GM06990 (cell line): ENCODE results near the gene THEM4.

ENCODE experiments used
- DNase-seq: peaks from one replicate; pipeline ENCODE4 v3.0.0-alpha.2; 2011; ENCODE audit not compliant: insufficient read length; ENCODE audit errors: extremely low read depth
- H3K27me3 ChIP-seq: replicated peaks from 2 replicates; pipeline ENCODE4 v1.6.0; 2011; ENCODE audit warnings: low read length; ENCODE audit not compliant: control insufficient read depth, insufficient read depth
- H3K36me3 ChIP-seq: 2 replicates; pipeline ENCODE4 v1.5.1; 2011; ENCODE audit warnings: low read length; ENCODE audit not compliant: control insufficient read depth, insufficient read depth
- H3K4me3 ChIP-seq: replicated peaks from 2 replicates; pipeline ENCODE4 v1.5.1; 2011; ENCODE audit warnings: low read depth, mild to moderate bottlenecking, control low read depth, low read length
- TF ChIP-seq, protein P1 (sequence below): IDR thresholded peaks from 2 replicates; pipeline ENCODE4 v1.5.1; 2011; ENCODE audit warnings: low read length, control low read depth, mild to moderate bottlenecking, inconsistent platforms; ENCODE audit not compliant: insufficient read depth, poor library complexity, severe bottlenecking

The THEM4 gene

DNA sequence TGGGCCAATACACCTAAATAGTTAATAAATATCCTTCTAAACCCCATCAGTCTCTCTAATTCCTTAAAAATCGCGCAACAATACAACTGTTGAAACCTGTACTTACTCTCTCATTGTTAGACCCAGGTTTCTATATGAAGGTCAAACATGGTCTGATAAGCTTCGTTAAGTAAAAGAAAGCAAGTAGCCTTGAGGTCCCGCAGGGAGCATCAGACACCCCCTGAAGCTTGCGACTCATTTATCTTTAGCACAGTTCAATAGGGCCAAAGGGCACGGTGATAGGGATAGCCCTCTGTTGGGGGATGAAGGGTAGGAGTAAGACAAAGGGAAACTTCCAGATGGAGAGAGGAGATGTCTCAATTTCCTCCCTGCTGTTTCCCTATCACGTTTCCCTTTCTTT is 27.3 kb upstream of the THEM4 start:
- H3K36me3 ChIP-seq: no peaks in the 10 kb centered on the region
- H3K27me3 ChIP-seq: no peaks in the 10 kb centered on the region; the same call in 1 of the 2 replicates
- TF ChIP-seq, protein P1, sequence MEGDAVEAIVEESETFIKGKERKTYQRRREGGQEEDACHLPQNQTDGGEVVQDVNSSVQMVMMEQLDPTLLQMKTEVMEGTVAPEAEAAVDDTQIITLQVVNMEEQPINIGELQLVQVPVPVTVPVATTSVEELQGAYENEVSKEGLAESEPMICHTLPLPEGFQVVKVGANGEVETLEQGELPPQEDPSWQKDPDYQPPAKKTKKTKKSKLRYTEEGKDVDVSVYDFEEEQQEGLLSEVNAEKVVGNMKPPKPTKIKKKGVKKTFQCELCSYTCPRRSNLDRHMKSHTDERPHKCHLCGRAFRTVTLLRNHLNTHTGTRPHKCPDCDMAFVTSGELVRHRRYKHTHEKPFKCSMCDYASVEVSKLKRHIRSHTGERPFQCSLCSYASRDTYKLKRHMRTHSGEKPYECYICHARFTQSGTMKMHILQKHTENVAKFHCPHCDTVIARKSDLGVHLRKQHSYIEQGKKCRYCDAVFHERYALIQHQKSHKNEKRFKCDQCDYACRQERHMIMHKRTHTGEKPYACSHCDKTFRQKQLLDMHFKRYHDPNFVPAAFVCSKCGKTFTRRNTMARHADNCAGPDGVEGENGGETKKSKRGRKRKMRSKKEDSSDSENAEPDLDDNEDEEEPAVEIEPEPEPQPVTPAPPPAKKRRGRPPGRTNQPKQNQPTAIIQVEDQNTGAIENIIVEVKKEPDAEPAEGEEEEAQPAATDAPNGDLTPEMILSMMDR: no peak
- no peak for DNase-seq
- no peak overlapping the region for H3K4me3 ChIP-seq

DNA sequence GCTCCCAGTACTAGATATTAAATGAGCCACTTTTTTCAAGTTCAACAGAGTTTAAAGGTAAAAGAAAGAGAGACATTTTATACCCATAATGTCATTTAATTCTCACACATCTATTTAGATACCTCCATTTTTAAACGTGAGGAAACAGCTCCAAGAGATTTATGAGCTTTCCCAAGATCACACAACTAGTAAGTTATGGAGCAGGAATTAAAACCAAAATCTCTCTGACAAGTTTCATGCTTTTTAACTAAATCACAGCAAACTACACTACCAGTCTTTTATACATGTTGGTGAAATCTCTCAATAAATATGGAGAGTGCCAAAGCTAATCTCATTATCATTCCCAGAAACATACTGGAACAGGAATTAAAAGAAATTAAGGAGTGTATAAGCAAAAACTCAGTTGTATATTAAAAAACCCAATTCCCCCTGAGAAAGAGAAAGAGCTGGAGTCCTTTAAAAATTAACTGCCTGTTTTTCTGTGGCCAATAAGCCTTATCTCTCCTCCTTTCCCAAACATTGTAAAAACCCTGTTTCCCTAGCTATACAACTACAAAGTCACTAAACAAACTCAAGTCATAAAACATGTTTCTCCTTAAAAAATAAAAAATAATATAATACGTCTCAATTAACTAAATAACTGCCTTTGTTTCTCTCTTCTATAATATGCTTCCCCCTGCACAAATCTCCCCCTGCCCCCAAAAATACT is 26.7 kb upstream of the THEM4 start:
- H3K4me3 ChIP-seq: no peak overlapping the region
- TF ChIP-seq, protein P1: no peak

DNA sequence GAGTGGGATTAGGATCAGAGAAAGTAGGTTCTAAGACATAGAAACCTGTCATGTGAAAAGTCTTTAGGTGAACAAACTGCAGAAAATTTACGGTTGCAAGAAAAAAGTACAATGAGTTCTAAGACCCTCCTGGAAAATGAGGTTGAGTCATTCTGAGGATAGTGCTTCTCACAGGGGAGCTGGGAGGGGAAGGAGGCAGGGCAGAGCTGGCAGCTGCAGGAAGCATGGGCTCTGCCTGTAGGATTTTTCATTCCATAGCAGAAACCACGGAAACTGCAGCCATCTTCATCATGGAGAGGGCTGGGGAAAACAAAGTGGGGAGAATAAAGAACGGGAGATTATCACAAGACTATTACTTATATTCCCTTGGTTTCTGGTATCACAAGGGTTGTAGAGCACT is 25.8 kb upstream of the THEM4 start:
- no peaks in the 10 kb centered on the region for H3K36me3 ChIP-seq
- no peak overlapping the region for H3K4me3 ChIP-seq
- TF ChIP-seq, protein P1: no peak
- no peaks in the 10 kb centered on the region for H3K27me3 ChIP-seq
- DNase-seq: no peak

More for the DNA sequence above, 26.7 kb upstream of the THEM4 start:
- DNase-seq: no peak
- no peaks in the 10 kb centered on the region for H3K36me3 ChIP-seq
- H3K27me3 ChIP-seq: no peaks in the 10 kb centered on the region

DNA sequence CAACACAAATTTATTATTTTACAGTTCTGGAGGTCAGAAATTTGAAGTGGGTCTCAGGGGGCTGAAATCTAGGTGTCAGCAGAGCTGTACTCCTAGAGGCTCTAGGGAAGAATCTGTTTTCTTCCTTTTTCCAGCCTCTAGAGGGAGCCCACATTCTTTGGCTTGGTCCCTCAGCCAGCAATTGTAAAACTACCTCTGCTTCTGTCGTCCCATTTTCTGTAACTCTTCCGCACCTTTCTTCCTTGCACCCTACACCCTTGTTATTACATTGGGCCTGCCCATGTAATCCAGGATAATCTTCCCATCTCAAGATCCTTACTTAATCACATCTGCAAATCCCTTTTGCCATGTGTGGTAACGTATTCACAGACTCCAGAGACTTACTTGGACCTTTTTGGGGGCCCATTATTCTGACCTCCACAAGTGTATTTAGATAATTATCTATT is 24.8 kb upstream of the THEM4 start:
- TF ChIP-seq, protein P1: peak; percentile 82
- H3K27me3 ChIP-seq: no peaks in the 10 kb centered on the region
- DNase-seq: no peak
- H3K4me3 ChIP-seq: no peak overlapping the region
- no peaks in the 10 kb centered on the region for H3K36me3 ChIP-seq

DNA sequence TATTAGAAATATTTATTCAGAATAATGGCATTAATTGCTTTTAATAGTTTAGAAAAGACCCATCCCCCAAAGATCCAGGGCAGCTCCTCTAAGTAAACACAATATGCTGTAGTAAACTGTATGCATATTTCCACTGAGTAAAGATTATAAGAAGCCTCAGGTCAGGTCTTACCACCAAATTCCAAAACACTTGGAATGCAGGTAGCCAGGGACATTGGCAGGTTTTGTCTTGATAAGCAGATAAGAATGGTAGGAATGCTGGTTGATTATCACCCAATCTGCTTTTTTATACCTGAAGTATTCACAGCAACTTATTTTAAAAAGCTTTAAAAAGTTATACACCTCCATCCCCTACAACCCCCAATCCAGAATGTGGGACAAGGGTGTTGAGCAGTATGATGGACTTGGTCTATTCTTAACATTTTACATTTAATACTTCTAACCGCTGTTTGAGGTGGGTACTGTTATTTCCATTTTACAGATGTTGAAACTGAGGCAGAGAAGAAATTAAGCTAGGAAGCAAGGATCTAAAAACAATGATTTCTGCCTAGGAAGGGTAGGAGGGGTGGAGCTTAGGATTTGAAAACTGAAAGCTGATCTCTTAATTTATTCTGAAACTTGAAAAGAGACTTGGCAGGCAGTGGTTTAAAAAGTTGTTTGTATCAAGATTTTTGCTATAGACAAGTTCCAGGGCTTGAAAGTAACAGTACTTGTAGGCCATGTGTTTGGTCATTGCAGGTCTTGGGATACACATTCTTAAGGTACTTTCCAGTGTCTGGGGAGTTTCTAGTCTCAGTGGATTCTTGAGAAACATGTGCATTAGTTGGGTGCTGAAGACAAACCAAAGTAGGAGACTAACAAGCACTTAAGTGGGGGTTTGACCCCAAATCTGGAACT is 15.6 kb upstream of the THEM4 start:
- TF ChIP-seq, protein P1: no peak
- DNase-seq: peak; percentile 37
- no peak overlapping the region for H3K4me3 ChIP-seq
- H3K27me3 ChIP-seq: no peaks in the 10 kb centered on the region
- H3K36me3 ChIP-seq: no peaks in the 10 kb centered on the region
